ENCODE results near the gene OGT. TPM values are rescaled to one million over a fixed set of nuclear protein-coding genes. Genes with fewer than 3 reads are reported as not detected.

The OGT gene
- total RNA-seq, 1 experiment from 2014 or later = 211 TPM

- ChIA-PET CTCF (no interaction called here), POLR2A (no interaction called here)
- Histone ChIP-seq H3K4me3 (ENCODE audit: low read depth, low read length) (no peak within 1 kb of the TSS), H3K27me3 (replicated peaks; ENCODE audit: control insufficient read depth, insufficient read depth, low read length) (no peaks in the 10 kb centered on the region), H3K36me3 (ENCODE audit: control insufficient read depth, insufficient read depth, low read length) (no peaks in the 10 kb centered on the region; the same call in 1 of the 2 replicates), H3K4me1 (no peaks in the 10 kb centered on the region), H3K9me3 (no peaks in the 10 kb centered on the region)
- Mint-ChIP-seq H3K4me3 (ENCODE audit: unreplicated experiment) (no peak within 1 kb of the TSS), H3K36me3 (ENCODE audit: insufficient read depth, unreplicated experiment) (peaks cover 85% of the 10 kb centered on the region), H3K27me3 (ENCODE audit: insufficient read depth, unreplicated experiment) (no peaks in the 10 kb centered on the region), H3K9me3 (ENCODE audit: unreplicated experiment) (no peaks in the 10 kb centered on the region), H3K27ac (ENCODE audit: unreplicated experiment) (peak within 1 kb of the TSS; percentile 57), H3K4me1 (ENCODE audit: low read depth, unreplicated experiment) (no peaks in the 10 kb centered on the region)
- BruUV-seq (replicated peaks) = no TSS peak
- intact Hi-C loops (cut with micrococcal nuclease; ENCODE audit: unreplicated experiment) = no loop called here
- no peak for DNase-seq
- TF ChIP-seq, protein P1, sequence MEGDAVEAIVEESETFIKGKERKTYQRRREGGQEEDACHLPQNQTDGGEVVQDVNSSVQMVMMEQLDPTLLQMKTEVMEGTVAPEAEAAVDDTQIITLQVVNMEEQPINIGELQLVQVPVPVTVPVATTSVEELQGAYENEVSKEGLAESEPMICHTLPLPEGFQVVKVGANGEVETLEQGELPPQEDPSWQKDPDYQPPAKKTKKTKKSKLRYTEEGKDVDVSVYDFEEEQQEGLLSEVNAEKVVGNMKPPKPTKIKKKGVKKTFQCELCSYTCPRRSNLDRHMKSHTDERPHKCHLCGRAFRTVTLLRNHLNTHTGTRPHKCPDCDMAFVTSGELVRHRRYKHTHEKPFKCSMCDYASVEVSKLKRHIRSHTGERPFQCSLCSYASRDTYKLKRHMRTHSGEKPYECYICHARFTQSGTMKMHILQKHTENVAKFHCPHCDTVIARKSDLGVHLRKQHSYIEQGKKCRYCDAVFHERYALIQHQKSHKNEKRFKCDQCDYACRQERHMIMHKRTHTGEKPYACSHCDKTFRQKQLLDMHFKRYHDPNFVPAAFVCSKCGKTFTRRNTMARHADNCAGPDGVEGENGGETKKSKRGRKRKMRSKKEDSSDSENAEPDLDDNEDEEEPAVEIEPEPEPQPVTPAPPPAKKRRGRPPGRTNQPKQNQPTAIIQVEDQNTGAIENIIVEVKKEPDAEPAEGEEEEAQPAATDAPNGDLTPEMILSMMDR (IDR thresholded peaks at IDR 0.05; ENCODE audit: insufficient read depth in 1 of 2, low read depth in 1 of 2, low read length in 1 of 2, severe bottlenecking in 1 of 2, unreplicated experiment in 1 of 2) = no peak
Measured at GRCh38 chrX:71578253-71579135, 45.6 kb downstream of the OGT start, which contains the start of gene GCNA. TSS of gene GCNA (plus strand) at chrX:71578437. CDS start at chrX:71580822, 2,385 bp downstream.

GRCh38 chrX:71579136-71579989 is 46.5 kb downstream of the OGT start:
- no TSS peak for BruUV-seq (replicated peaks)
- POLR2A ChIA-PET = no interaction called here
- peak overlapping the region; percentile 57 for H3K27ac Mint-ChIP-seq (ENCODE audit: unreplicated experiment)

DNA sequence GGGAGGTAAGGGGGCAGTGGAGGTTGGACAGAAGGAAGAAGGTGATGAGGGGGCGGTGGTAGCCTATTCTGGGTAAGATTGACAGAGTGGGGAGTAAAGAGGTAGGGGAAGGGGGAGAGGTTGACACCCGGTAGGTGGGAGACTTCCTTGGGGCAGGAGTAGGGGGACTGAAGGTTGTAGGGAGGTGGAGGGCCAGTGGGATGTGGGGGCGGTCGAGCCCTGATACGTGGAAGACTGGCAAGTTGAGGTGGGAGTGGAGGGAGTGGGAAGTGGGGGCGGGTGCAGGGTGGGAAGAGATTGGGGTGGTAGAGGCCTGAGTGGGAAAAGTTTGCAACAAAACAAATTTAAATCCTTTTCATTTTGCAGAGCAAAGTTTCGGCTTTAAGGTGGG is 47.1 kb downstream of the OGT start:
- Mint-ChIP-seq H3K4me3 (ENCODE audit: unreplicated experiment) (no peak overlapping the region), H3K4me1 (ENCODE audit: low read depth, unreplicated experiment) (no peaks in the 10 kb centered on the region), H3K27me3 (ENCODE audit: insufficient read depth, unreplicated experiment) (no peaks in the 10 kb centered on the region), H3K27ac (ENCODE audit: unreplicated experiment) (peak overlapping the region; percentile 57), H3K9me3 (ENCODE audit: unreplicated experiment) (no peaks in the 10 kb centered on the region), H3K36me3 (ENCODE audit: insufficient read depth, unreplicated experiment) (peaks cover 73% of the 10 kb centered on the region)
- no peaks in the 10 kb centered on the region for H3K9me3 ChIP-seq
- H3K36me3 ChIP-seq (ENCODE audit: control insufficient read depth, insufficient read depth, low read length) = no peaks in the 10 kb centered on the region
- no peaks in the 10 kb centered on the region for H3K27me3 ChIP-seq (replicated peaks; ENCODE audit: control insufficient read depth, insufficient read depth, low read length)
- H3K4me3 ChIP-seq (ENCODE audit: low read depth, low read length) = no peak overlapping the region
- BruUV-seq (replicated peaks) = no TSS peak
- DNase-seq = no peak
- TF ChIP-seq, protein P1 (IDR thresholded peaks at IDR 0.05; ENCODE audit: insufficient read depth in 1 of 2, low read depth in 1 of 2, low read length in 1 of 2, severe bottlenecking in 1 of 2, unreplicated experiment in 1 of 2) = no peak
- ChIA-PET CTCF (no interaction called here), POLR2A (no interaction called here)
- intact Hi-C loops (cut with micrococcal nuclease; ENCODE audit: unreplicated experiment) = no loop called here
- H3K4me1 ChIP-seq = no peaks in the 10 kb centered on the region

More at GRCh38 chrX:71579136-71579989, 46.5 kb downstream of the OGT start:
- CTCF ChIA-PET = no interaction called here
- H3K4me3 Mint-ChIP-seq (ENCODE audit: unreplicated experiment) = no peak overlapping the region
- H3K4me1 ChIP-seq = no peaks in the 10 kb centered on the region
- no peaks in the 10 kb centered on the region for H3K27me3 ChIP-seq (replicated peaks; ENCODE audit: control insufficient read depth, insufficient read depth, low read length)
- no peaks in the 10 kb centered on the region for H3K36me3 ChIP-seq (ENCODE audit: control insufficient read depth, insufficient read depth, low read length)
- intact Hi-C loops (cut with micrococcal nuclease; ENCODE audit: unreplicated experiment) = no loop called here
- no peaks in the 10 kb centered on the region for H3K9me3 ChIP-seq
- peaks cover 76% of the 10 kb centered on the region for H3K36me3 Mint-ChIP-seq (ENCODE audit: insufficient read depth, unreplicated experiment)
- DNase-seq = peak; percentile 13 to 30
- H3K9me3 Mint-ChIP-seq (ENCODE audit: unreplicated experiment) = no peaks in the 10 kb centered on the region
- TF ChIP-seq, protein P1 (IDR thresholded peaks at IDR 0.05; ENCODE audit: insufficient read depth in 1 of 2, low read depth in 1 of 2, low read length in 1 of 2, severe bottlenecking in 1 of 2, unreplicated experiment in 1 of 2) = no peak
- H3K4me1 Mint-ChIP-seq (ENCODE audit: low read depth, unreplicated experiment) = no peaks in the 10 kb centered on the region
- no peaks in the 10 kb centered on the region for H3K27me3 Mint-ChIP-seq (ENCODE audit: insufficient read depth, unreplicated experiment)
- no peak overlapping the region for H3K4me3 ChIP-seq (ENCODE audit: low read depth, low read length)
